ENCODE measurements around the gene LPA.

DNA sequence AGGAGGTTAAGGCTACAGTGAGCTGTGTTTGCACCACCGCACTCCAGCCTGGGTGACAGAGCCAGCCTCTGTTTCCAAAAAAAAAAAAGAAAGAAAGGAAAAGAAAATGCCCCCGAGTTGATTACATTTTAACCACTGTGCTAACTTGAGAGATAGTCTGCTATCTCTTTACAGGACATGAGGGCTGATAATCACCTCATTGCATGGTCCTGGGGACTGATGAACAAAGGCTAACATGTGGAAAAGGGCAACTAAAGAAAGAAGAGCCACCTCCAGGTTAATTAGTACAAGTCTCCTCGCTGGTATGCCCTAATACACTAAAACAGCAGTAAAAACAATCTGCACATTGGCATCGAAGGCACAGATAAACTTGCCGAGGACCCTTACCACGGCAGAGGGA, 33.8 kb upstream of the LPA start:
- no peak for TF ChIP-seq EZH2 (IDR thresholded peaks at IDR 0.05; ENCODE audit: borderline replicate concordance, insufficient read depth, low read depth, low read length, poor library complexity, severe bottlenecking)
- TF ChIP-seq, protein P1, sequence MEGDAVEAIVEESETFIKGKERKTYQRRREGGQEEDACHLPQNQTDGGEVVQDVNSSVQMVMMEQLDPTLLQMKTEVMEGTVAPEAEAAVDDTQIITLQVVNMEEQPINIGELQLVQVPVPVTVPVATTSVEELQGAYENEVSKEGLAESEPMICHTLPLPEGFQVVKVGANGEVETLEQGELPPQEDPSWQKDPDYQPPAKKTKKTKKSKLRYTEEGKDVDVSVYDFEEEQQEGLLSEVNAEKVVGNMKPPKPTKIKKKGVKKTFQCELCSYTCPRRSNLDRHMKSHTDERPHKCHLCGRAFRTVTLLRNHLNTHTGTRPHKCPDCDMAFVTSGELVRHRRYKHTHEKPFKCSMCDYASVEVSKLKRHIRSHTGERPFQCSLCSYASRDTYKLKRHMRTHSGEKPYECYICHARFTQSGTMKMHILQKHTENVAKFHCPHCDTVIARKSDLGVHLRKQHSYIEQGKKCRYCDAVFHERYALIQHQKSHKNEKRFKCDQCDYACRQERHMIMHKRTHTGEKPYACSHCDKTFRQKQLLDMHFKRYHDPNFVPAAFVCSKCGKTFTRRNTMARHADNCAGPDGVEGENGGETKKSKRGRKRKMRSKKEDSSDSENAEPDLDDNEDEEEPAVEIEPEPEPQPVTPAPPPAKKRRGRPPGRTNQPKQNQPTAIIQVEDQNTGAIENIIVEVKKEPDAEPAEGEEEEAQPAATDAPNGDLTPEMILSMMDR (IDR thresholded peaks at IDR 0.05) = no peak
